Mucosa of descending colon (tissue), 3 donors: ENCODE results near the gene ANO2. TPM values are rescaled to one million over a fixed set of nuclear protein-coding genes. Genes with fewer than 3 reads are reported as not detected.

Experiments
- ATAC-seq: fragments of 200-7000 bp; cut with Tn5 transposase; one replicate; pipeline ENCODE4 v1.9.1; 2020; ENCODE audit warnings: mild to moderate bottlenecking, moderate library complexity
- DNase-seq, 3 donors: peaks; one replicate each; pipeline ENCODE4 v3.0.0-alpha.2; 2020
- H3K36me3 ChIP-seq: fragments of 200-600 bp; one replicate; pipeline ENCODE4 v1.8.0; 2021; ENCODE audit warnings: low read depth, mild to moderate bottlenecking
- H3K4me1 ChIP-seq: fragments of 200-600 bp; one replicate; pipeline ENCODE4 v1.8.0; 2021; ENCODE audit warnings: low read depth, mild to moderate bottlenecking
- H3K4me3 ChIP-seq: fragments of 200-600 bp; one replicate; pipeline ENCODE4 v1.8.0; 2021; ENCODE audit warnings: mild to moderate bottlenecking
- H3K9me3 ChIP-seq: fragments of 200-600 bp; one replicate; pipeline ENCODE4 v1.8.0; 2021; ENCODE audit warnings: mild to moderate bottlenecking
- intact Hi-C, 2 donors: fragments of 100-400 bp; cut with DNase I in 1 of 2; cut with micrococcal nuclease in 1 of 2; formaldehyde crosslinking; loops; one replicate each; pipeline versions ENCODE4 v1.11.0 to v1.11.1; 2022; cut with DNase I, micrococcal nuclease
- total RNA-seq, 3 donors: library from RNA; stranded (reverse); fragmentation: NEBNext Ultra II Directional in 2 of 3; extraction: Animal tissue kit (Norgen Biotek cat#: 25700) in 2 of 3; gene quantifications; one replicate each; pipeline versions ENCODE4 v1.2.1 to v1.2.4, GENCODE V29; 2021 to 2023
- TF ChIP-seq, protein P1 (sequence below): fragments of 200-600 bp; IDR thresholded peaks from one replicate; pipeline ENCODE4 v1.8.0; 2022; ENCODE audit warnings: antibody characterized with exemption, mild to moderate bottlenecking
- donor health status: DM: no; HTN: no; CAD: no; lungs with moderate emphysema.
- donor health status: DM: no; HTN: no; CAD: no.
- donor health status: DM: no; HTN: yes; CAD: no.

The ANO2 gene
- total RNA-seq, 3 donors from 2014 or later, result 0.58 to 5.1 (median 3.1) TPM

DNA sequence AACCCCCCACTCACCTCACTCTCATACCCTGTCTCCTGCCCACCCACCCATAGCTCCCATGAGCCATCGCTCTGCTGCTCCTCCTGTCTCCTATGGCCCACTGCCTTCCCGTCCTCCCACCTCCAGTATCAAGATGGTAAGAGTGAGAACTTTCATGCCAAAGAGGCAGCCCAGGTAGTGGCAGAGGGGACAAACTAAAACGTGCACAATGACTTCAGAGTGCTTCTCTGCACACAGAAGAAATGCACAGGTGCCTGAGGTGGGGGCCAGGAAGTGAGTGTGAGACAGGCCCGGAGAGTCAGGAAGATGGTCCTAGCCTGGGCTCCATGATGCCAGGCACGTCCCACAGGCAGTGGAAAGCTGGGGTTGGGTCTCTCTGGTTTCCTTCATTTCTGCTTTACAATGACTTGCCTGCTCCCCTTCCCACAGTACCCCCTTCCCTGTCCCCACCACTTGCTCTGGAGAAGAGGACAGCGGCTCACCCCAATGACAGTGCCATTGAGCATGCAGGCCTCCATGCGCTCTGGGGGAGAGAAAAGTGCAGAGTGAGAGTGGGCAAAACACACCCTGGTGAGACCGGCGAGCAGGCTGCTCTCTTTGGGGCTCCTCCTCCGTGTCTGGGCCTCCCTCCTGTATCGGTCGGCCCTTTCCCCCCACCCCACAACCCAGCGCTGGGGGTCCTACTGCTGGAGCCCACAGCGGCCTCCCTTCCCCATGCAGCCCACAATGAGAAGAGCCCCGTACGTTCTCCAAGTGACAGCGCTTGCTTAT is 22.8 kb upstream of the ANO2 start:
- intact Hi-C loops, result no loop called here
- TF ChIP-seq, protein P1, sequence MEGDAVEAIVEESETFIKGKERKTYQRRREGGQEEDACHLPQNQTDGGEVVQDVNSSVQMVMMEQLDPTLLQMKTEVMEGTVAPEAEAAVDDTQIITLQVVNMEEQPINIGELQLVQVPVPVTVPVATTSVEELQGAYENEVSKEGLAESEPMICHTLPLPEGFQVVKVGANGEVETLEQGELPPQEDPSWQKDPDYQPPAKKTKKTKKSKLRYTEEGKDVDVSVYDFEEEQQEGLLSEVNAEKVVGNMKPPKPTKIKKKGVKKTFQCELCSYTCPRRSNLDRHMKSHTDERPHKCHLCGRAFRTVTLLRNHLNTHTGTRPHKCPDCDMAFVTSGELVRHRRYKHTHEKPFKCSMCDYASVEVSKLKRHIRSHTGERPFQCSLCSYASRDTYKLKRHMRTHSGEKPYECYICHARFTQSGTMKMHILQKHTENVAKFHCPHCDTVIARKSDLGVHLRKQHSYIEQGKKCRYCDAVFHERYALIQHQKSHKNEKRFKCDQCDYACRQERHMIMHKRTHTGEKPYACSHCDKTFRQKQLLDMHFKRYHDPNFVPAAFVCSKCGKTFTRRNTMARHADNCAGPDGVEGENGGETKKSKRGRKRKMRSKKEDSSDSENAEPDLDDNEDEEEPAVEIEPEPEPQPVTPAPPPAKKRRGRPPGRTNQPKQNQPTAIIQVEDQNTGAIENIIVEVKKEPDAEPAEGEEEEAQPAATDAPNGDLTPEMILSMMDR, result no peak
- Histone ChIP-seq H3K9me3 (no peaks in the 10 kb centered on the region), H3K4me3 (no peak overlapping the region), H3K4me1 (no peaks in the 10 kb centered on the region), H3K36me3 (no peaks in the 10 kb centered on the region)
- no peak for ATAC-seq
- no peak for DNase-seq

DNA sequence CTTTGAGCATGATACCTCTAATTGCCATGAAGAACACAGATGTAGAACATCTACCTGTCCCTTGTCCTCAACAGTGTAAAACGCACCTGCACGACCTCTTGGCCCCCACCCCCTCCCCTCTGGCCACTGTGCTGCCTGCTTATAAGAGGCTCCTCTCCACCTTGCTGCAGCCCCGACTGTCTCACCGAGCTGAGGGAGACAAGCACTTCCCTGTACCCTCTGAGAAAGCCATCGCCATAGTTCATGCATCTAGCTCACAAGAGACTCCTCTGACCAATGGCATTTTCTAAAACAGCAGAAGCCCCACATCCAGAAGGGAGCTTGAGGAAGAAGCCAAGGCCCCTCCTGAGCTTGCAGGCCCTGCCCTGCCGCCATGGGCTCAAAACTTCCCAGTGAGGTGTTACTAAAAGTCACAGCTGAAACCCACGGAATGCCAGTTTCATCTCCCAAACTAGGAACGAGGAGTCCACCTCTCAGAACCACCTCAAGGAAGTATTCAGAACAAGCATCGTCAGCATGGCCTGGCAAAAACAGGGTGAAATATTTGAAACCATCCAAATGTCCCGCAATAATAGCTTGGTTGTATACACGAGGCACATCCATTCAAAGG is 21.5 kb upstream of the ANO2 start:
- Histone ChIP-seq H3K9me3 (no peaks in the 10 kb centered on the region), H3K4me1 (no peaks in the 10 kb centered on the region), H3K36me3 (no peaks in the 10 kb centered on the region), H3K4me3 (no peak overlapping the region)
- DNase-seq, result no peak
- TF ChIP-seq, protein P1, result no peak
- no peak for ATAC-seq
- intact Hi-C loops, result no loop called here

DNA sequence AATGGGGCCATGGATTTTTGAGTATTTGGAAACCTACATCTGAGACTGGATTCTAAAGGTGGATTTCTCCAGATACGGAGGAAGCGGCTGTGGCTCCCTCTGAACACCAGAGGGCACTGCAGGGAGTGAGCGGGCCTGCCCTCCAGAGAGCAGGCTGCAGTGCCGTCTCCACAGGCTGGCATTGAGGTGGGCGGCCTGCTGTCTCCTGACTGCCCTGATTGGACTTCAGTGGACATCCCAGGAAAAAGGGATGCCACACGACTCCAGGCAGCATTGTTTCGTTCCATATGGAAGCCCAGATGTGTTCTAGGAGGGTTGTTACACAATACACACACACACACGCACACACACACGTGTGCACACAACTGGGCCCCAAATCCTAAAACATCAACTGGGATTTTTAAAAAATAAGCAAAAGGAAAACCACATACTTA is 20.9 kb upstream of the ANO2 start:
- intact Hi-C loops, result no loop called here
- ATAC-seq, result peak; percentile 82

DNA sequence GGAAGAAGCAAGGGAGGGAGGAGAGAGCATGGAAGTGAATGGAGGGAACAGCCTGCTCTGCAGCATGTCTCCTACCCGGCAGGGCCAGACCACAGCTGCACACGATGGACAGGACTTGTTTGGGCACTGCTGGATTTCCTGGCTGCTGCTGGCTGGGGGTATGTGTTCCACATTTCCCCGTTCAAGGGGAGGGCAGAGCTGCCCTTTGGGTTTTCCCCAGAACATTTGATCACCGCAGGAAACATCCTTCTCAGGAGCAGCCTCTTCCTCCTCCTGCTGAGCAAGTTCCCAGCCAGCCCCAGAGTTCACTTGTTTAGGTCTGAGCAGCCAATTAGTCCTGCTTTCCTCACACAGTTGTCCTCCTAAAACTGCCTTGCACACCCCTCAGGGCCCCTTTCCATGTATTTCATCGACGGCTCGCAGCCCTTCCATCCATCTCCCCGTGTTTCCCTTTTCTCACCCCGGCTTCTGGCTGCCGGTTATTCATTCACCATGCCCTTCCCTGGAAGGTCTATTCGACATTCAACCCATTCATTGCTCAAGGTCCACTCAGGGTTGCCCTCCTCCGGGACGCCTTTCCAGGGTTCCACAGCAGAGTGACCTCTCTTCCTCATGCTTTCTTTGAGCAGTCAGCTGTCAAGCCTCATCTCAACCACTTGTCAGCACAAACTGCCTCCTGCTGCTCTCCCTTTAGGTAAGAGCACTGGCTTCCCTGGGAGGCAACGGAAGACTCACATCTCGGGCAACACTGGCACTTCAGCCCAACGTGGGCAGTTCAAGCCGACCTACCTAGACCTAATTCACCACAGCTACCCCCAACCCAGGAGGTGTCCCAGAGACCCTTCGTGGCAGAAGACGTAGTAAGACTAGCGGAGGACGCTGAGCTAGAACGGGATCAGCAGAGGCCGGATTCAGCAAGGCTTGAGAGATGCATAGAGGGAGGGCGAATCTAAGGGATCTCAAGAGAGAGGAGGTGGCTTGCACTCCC is 20.1 kb upstream of the ANO2 start:
- H3K36me3 ChIP-seq, result no peaks in the 10 kb centered on the region
- no peak overlapping the region for H3K4me3 ChIP-seq
- no peak for ATAC-seq
- DNase-seq, result no peak
- H3K4me1 ChIP-seq, result no peaks in the 10 kb centered on the region
- H3K9me3 ChIP-seq, result no peaks in the 10 kb centered on the region
- intact Hi-C loops, result no loop called here
- TF ChIP-seq, protein P1, result no peak

More for the DNA sequence above, 20.9 kb upstream of the ANO2 start:
- Histone ChIP-seq H3K4me1 (no peaks in the 10 kb centered on the region), H3K36me3 (no peaks in the 10 kb centered on the region), H3K4me3 (no peak overlapping the region), H3K9me3 (no peaks in the 10 kb centered on the region)
- TF ChIP-seq, protein P1, result peak; percentile 72
- peak in 2 of 3 donors; percentile 52 to 59 for DNase-seq

DNA sequence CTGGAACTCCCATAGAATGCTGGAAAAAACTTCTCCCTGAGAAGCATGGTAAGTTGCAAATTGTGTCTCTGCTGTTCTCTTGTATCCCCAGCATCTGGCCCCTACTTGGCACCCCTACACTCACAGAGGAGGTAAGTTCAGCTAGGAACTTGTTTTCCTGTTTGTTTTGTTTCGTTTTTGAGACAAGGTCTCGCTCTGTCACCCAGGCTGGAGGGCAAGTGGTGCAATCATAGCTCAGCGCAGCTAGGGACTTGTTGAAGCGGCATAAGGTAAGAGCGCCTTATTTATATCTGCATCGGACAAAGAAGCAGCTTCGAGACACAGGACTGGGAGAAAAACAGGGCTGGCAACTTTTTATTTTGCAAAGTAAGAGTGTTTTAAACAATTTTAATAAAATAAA is 18.5 kb upstream of the ANO2 start:
- intact Hi-C loops, result no loop called here
- no peak for DNase-seq

More for the DNA sequence above, 18.5 kb upstream of the ANO2 start:
- Histone ChIP-seq H3K4me1 (no peaks in the 10 kb centered on the region), H3K9me3 (no peaks in the 10 kb centered on the region), H3K4me3 (no peak overlapping the region), H3K36me3 (no peaks in the 10 kb centered on the region)
- ATAC-seq, result no peak
- TF ChIP-seq, protein P1, result no peak
